CD4-positive, alpha-beta T cell treated with Interleukin-1 beta for 1 hour (primary cell): ENCODE data around the gene MECP2.
"Not testable (repeated sequence)": the region's sequence is repeated elsewhere in the genome, so short reads cannot be mapped to it uniquely, and the experiment has no call there.

Experiments
- DNase-seq, 2 donors: peaks; one replicate each; pipeline ENCODE4 v3.0.0-alpha.2; 2020 to 2022

The MECP2 gene

GRCh38 chrX:154014429-154015380 is 82.8 kb downstream of the MECP2 start:
- no peak for DNase-seq

GRCh38 chrX:154013614-154014360 is 83.7 kb downstream of the MECP2 start:
- DNase-seq = peak; percentile 56 to 58

- no peak for DNase-seq
These were observed 84.5 kb downstream of the MECP2 start for GRCh38 chrX:154013001-154013421.

- DNase-seq = no peak
These were observed 85.1 kb downstream of the MECP2 start for GRCh38 chrX:154012336-154012991.

GRCh38 chrX:154011376-154012335 is 85.9 kb downstream of the MECP2 start:
- DNase-seq = no peak

- peak in 1 of 2 donors; percentile 57 for DNase-seq
These were observed 87.0 kb downstream of the MECP2 start for GRCh38 chrX:154010330-154011087.

GRCh38 chrX:154008521-154008920 is 89.0 kb downstream of the MECP2 start:
- DNase-seq = no peak

GRCh38 chrX:154006947-154007346 is 90.6 kb downstream of the MECP2 start:
- no peak for DNase-seq

GRCh38 chrX:154004315-154004714 is 93.2 kb downstream of the MECP2 start:
- no peak for DNase-seq

GRCh38 chrX:154002215-154002719 is 95.2 kb downstream of the MECP2 start:
- peak; percentile 69 to 74 for DNase-seq

GRCh38 chrX:154000051-154000450 is 97.5 kb downstream of the MECP2 start:
- no peak for DNase-seq

GRCh38 chrX:153999359-154000037 is 98.0 kb downstream of the MECP2 start:
- no peak for DNase-seq

- DNase-seq = no peak
These were observed 102.0 kb downstream of the MECP2 start for GRCh38 chrX:153995504-153995903.

- DNase-seq = not testable (repeated sequence)
These were observed 103.1 kb downstream of the MECP2 start for GRCh38 chrX:153994398-153994797.

- DNase-seq = no peak
These were observed 103.5 kb downstream of the MECP2 start for GRCh38 chrX:153993978-153994377.

- DNase-seq = no peak
These were observed 104.4 kb downstream of the MECP2 start for GRCh38 chrX:153993079-153993478.

GRCh38 chrX:153992180-153992579 is 105.3 kb downstream of the MECP2 start:
- DNase-seq = no peak

GRCh38 chrX:153991013-153991580 is 106.4 kb downstream of the MECP2 start:
- DNase-seq = no peak

GRCh38 chrX:153989973-153990655 is 107.4 kb downstream of the MECP2 start:
- DNase-seq = peak in 1 of 2 donors; percentile 14
